ENCODE measurements around the gene LRP1B. TPM values are rescaled to one million over a fixed set of nuclear protein-coding genes. Genes with fewer than 3 reads are reported as not detected.

LRP1B gene
- total RNA-seq, 1 donor from 2014 or later: 0.25 TPM

GRCh38 chr2:141523199-141523598, 607.6 kb downstream of the LRP1B start:
- Mint-ChIP-seq H3K27ac (ENCODE audit: unreplicated experiment) (no peak overlapping the region), H3K9me3 (ENCODE audit: low read depth) (no peaks in the 10 kb centered on the region), H3K36me3 (ENCODE audit: low read depth) (no peaks in the 10 kb centered on the region), H3K27me3 (ENCODE audit: low read depth) (no peaks in the 10 kb centered on the region), H3K4me3 (ENCODE audit: unreplicated experiment) (no peak overlapping the region), H3K4me1 (ENCODE audit: low read depth) (no peaks in the 10 kb centered on the region)
- no peak for DNase-seq (ENCODE audit: low spot score)
- TF ChIP-seq, protein P1, sequence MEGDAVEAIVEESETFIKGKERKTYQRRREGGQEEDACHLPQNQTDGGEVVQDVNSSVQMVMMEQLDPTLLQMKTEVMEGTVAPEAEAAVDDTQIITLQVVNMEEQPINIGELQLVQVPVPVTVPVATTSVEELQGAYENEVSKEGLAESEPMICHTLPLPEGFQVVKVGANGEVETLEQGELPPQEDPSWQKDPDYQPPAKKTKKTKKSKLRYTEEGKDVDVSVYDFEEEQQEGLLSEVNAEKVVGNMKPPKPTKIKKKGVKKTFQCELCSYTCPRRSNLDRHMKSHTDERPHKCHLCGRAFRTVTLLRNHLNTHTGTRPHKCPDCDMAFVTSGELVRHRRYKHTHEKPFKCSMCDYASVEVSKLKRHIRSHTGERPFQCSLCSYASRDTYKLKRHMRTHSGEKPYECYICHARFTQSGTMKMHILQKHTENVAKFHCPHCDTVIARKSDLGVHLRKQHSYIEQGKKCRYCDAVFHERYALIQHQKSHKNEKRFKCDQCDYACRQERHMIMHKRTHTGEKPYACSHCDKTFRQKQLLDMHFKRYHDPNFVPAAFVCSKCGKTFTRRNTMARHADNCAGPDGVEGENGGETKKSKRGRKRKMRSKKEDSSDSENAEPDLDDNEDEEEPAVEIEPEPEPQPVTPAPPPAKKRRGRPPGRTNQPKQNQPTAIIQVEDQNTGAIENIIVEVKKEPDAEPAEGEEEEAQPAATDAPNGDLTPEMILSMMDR (IDR thresholded peaks at IDR 0.05): no peak

GRCh38 chr2:141522702-141523101, 608.1 kb downstream of the LRP1B start:
- Mint-ChIP-seq H3K36me3 (ENCODE audit: low read depth) (no peaks in the 10 kb centered on the region), H3K27ac (ENCODE audit: unreplicated experiment) (no peak overlapping the region), H3K27me3 (ENCODE audit: low read depth) (no peaks in the 10 kb centered on the region), H3K4me1 (ENCODE audit: low read depth) (no peaks in the 10 kb centered on the region), H3K9me3 (ENCODE audit: low read depth) (no peaks in the 10 kb centered on the region), H3K4me3 (ENCODE audit: unreplicated experiment) (no peak overlapping the region)
- TF ChIP-seq, protein P1 (IDR thresholded peaks at IDR 0.05): no peak
- DNase-seq (ENCODE audit: low spot score): no peak

DNA sequence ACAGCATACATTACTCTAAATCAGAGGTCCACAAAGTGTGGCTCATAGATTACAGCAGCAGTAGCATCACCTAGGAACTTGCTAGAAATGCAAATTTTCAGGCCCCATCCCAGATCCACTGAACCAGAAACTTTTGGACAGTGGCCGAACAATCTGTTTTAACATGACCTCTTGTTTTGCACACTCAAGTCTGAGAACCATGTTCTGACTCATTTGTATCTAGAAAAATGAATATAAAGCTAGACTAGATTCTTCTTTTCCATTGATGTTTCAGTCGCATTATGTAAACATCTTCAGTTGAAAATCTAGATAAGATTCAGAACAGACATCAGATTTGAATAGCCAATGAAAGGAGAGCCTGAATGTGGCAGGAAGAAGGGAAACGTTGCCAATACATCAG, 608.8 kb downstream of the LRP1B start:
- Mint-ChIP-seq H3K36me3 (ENCODE audit: low read depth) (no peaks in the 10 kb centered on the region), H3K27me3 (ENCODE audit: low read depth) (no peaks in the 10 kb centered on the region), H3K4me1 (ENCODE audit: low read depth) (no peaks in the 10 kb centered on the region), H3K4me3 (ENCODE audit: unreplicated experiment) (no peak overlapping the region), H3K9me3 (ENCODE audit: low read depth) (no peaks in the 10 kb centered on the region), H3K27ac (ENCODE audit: unreplicated experiment) (no peak overlapping the region)
- DNase-seq (ENCODE audit: low spot score): no peak
- TF ChIP-seq, protein P1 (IDR thresholded peaks at IDR 0.05): no peak

GRCh38 chr2:141519906-141520305, 610.9 kb downstream of the LRP1B start:
- Mint-ChIP-seq H3K4me3 (ENCODE audit: unreplicated experiment) (no peak overlapping the region), H3K4me1 (ENCODE audit: low read depth) (no peaks in the 10 kb centered on the region), H3K9me3 (ENCODE audit: low read depth) (no peaks in the 10 kb centered on the region), H3K36me3 (ENCODE audit: low read depth) (no peaks in the 10 kb centered on the region), H3K27me3 (ENCODE audit: low read depth) (no peaks in the 10 kb centered on the region), H3K27ac (ENCODE audit: unreplicated experiment) (no peak overlapping the region)
- TF ChIP-seq, protein P1 (IDR thresholded peaks at IDR 0.05): no peak
- DNase-seq (ENCODE audit: low spot score): no peak

- no peaks in the 10 kb centered on the region for H3K36me3 Mint-ChIP-seq (ENCODE audit: low read depth)
- no peaks in the 10 kb centered on the region for H3K4me1 Mint-ChIP-seq (ENCODE audit: low read depth)
- TF ChIP-seq, protein P1 (IDR thresholded peaks at IDR 0.05): no peak
- H3K4me3 Mint-ChIP-seq (ENCODE audit: unreplicated experiment): no peak overlapping the region
- H3K9me3 Mint-ChIP-seq (ENCODE audit: low read depth): no peaks in the 10 kb centered on the region
- no peak overlapping the region for H3K27ac Mint-ChIP-seq (ENCODE audit: unreplicated experiment)
- no peaks in the 10 kb centered on the region for H3K27me3 Mint-ChIP-seq (ENCODE audit: low read depth)
- no peak for DNase-seq (ENCODE audit: low spot score)
Measured at GRCh38 chr2:141517852-141518421, 612.9 kb downstream of the LRP1B start.
